Endodermal cell (in vitro differentiated cells): Measurements from ENCODE around the gene WDR87. TPM values are rescaled to one million over a fixed set of nuclear protein-coding genes. Genes with fewer than 3 reads are reported as not detected.
A peak's percentile ranks its signal among the peaks of the same experiment; 100 is the strongest.

Experiments used
- DNase-seq: peaks from one replicate; pipeline ENCODE4 v3.0.0-alpha.2; 2017
- H3K27ac ChIP-seq: 2 replicates; pipeline ENCODE4 v1.5.1; 2013; ENCODE audit warnings: mild to moderate bottlenecking, low read depth, low read length, moderate library complexity
- H3K27me3 ChIP-seq: 2 replicates; pipeline ENCODE4 v1.6.1; 2013; ENCODE audit warnings: mild to moderate bottlenecking, low read length, moderate library complexity; ENCODE audit not compliant: insufficient read depth, control insufficient read depth, poor library complexity, severe bottlenecking
- H3K36me3 ChIP-seq: 2 replicates; pipeline ENCODE4 v1.7.0; 2013; ENCODE audit warnings: mild to moderate bottlenecking, low read length, moderate library complexity; ENCODE audit not compliant: control insufficient read depth, insufficient read depth
- H3K4me1 ChIP-seq: one replicate; pipeline ENCODE4 v1.7.0; 2013; ENCODE audit warnings: low read length; ENCODE audit not compliant: control insufficient read depth, insufficient read depth
- H3K4me3 ChIP-seq: 2 replicates; pipeline ENCODE4 v1.5.1; 2013; ENCODE audit warnings: mild to moderate bottlenecking, low read length, moderate library complexity
- H3K9ac ChIP-seq: 2 replicates; pipeline ENCODE4 v1.6.1; 2013; ENCODE audit warnings: mild to moderate bottlenecking, low read length, moderate library complexity; ENCODE audit not compliant: poor library complexity, severe bottlenecking; ENCODE audit errors: extremely low read depth
- H3K9me3 ChIP-seq: 2 replicates; pipeline ENCODE4 v1.6.1; 2013; ENCODE audit warnings: mild to moderate bottlenecking, low read length, moderate library complexity; ENCODE audit not compliant: control insufficient read depth
- H3K27ac Mint-ChIP-seq: 2 replicates; pipeline ENCODE4 v1.8.0; 2020; ENCODE audit warnings: mixed read lengths
- H3K27me3 Mint-ChIP-seq: 2 replicates; pipeline ENCODE4 v1.8.0; 2021; ENCODE audit warnings: mild to moderate bottlenecking, mixed read lengths; ENCODE audit not compliant: insufficient read depth
- H3K36me3 Mint-ChIP-seq: 2 replicates; pipeline ENCODE4 v1.8.0; 2020; ENCODE audit warnings: low read depth, mixed read lengths
- H3K4me1 Mint-ChIP-seq: 2 replicates; pipeline ENCODE4 v1.8.0; 2020; ENCODE audit warnings: mixed read lengths
- H3K4me3 Mint-ChIP-seq: 2 replicates; pipeline ENCODE4 v1.8.0; 2020; ENCODE audit warnings: mild to moderate bottlenecking, moderate library complexity, mixed read lengths
- H3K9me3 Mint-ChIP-seq: 2 replicates; pipeline ENCODE4 v1.8.0; 2020; ENCODE audit warnings: mild to moderate bottlenecking, mixed read lengths
- CTCF ChIP-seq: fragments of 200-600 bp; sonication (generic); conservative IDR thresholded peaks from 2 replicates; pipeline ENCODE4 v1.5.0; 2021; ENCODE audit warnings: antibody characterized with exemption, mild to moderate bottlenecking
- whole genome bisulfite sequencing, 2 experiments: methylation state at CpG; one replicate each; pipeline versions ENCODE4 v1.1.5 to v1.1.7; 2013; ENCODE audit warnings: missing lambda C conversion rate in 2 of 2, mixed read lengths in 1 of 2; ENCODE audit not compliant: insufficient coverage in 1 of 2, insufficient read length in 1 of 2; 5-methylcytosine and 5-hydroxymethylcytosine counted together
- total RNA-seq, 2 donors: library from RNA; stranded (reverse); fragmentation: NEBNext Ultra II Directional in 1 of 2; extraction: Animal tissue kit (Norgen Biotek cat#: 25700) in 1 of 2; gene quantifications; 2 replicates in 1 of 2; 3 replicates in 1 of 2; pipeline ENCODE4 v1.2.1, GENCODE V29; 2021

The WDR87 gene
- total RNA-seq, 2 donors from 2014 or later, result not detected

- Mint-ChIP-seq H3K4me3 (no peak overlapping the region), H3K36me3 (peaks cover 11% of the 10 kb centered on the region), H3K4me1 (peaks cover 22% of the 10 kb centered on the region), H3K9me3 (peaks cover 6% of the 10 kb centered on the region), H3K27me3 (no peaks in the 10 kb centered on the region), H3K27ac (peak overlapping the region; percentile 85)
- Histone ChIP-seq H3K4me3 (no peak overlapping the region), H3K9me3 (no peaks in the 10 kb centered on the region), H3K4me1 (peaks cover 6% of the 10 kb centered on the region), H3K9ac (no peak overlapping the region), H3K27ac (peak overlapping the region; percentile 50), H3K36me3 (no peaks in the 10 kb centered on the region), H3K27me3 (no peaks in the 10 kb centered on the region)
- no peak for DNase-seq
- TF ChIP-seq CTCF, result no peak
- WGBS, 2 experiments, result 75 to 82% methylated on average over 1 of the region's 1 CpG
Observed at GRCh38 chr19:37953918-37954303, 47.5 kb upstream of the WDR87 start.

DNA sequence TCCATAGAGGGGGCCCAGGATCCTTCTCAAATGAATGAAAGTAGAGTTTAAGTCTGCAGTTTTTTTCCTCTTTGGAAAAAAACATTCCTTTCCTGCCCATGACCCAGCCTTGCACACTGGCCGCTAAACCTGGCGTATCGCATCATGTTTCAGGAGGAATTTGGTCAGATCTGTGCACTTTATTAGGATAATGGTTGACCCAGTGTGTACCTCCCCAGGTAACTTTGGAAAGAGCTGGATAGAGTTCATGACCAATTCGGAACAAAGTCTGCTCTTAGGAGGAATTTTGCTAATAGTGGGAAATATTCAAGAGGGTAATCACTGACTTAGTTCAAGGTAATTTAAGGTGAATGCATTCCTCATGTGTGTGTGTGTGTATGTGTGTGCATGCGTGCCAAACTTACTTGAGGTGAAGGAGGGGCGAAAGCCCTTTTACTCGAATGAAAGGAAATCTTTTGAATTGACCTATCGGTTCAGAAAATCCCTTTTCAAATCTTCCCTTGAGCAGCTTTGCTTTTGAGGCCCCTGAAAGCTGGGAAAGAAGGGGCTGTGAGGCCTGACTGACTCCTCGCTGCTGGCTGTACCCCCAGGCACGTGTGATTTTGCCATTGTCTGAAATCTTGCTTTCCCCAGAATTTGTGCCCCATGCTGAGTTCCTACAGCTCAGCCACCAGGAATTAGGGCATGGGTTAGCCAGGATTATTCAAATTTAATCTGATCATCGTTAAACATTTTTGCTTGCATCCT lies 47.0 kb upstream of the WDR87 start:
- H3K4me3 Mint-ChIP-seq, result no peak overlapping the region
- Histone ChIP-seq H3K9ac (peak overlapping the region; percentile 13), H3K27me3 (no peaks in the 10 kb centered on the region), H3K9me3 (no peaks in the 10 kb centered on the region), H3K4me1 (peaks cover 6% of the 10 kb centered on the region), H3K27ac (peak overlapping the region; percentile 50), H3K36me3 (no peaks in the 10 kb centered on the region), H3K4me3 (no peak overlapping the region)
- peaks cover 2% of the 10 kb centered on the region for H3K9me3 Mint-ChIP-seq
- TF ChIP-seq CTCF, result no peak
- H3K27me3 Mint-ChIP-seq, result no peaks in the 10 kb centered on the region
- no peak for DNase-seq
- WGBS, 2 experiments, result 70 to 71% methylated on average over 8 to 11 of the region's 11 CpGs
- peaks cover 8% of the 10 kb centered on the region for H3K36me3 Mint-ChIP-seq
- peaks cover 22% of the 10 kb centered on the region for H3K4me1 Mint-ChIP-seq
- peak overlapping the region; percentile 68 for H3K27ac Mint-ChIP-seq

DNA sequence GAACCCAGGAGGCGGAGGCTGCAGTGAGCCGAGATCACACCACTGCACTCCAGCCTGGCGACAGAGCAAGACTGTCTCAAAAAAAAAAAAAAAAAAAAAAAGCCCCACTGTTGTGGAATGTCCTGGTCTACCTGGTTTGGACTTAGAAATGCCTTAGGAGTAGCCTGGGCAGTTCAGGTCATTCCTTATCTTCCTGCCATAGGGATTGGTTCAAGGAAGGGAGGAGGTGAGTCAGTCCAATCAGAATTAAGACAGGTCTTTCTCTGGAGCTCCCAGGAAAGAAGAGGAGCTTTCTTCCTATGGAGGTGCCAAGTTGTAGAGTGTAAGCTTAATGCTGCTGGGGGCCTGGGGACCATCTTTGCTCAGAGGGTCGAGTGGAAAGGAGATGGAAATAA lies 45.4 kb upstream of the WDR87 start:
- Histone ChIP-seq H3K27ac (no peak overlapping the region), H3K4me1 (peaks cover 6% of the 10 kb centered on the region), H3K9ac (no peak overlapping the region), H3K9me3 (no peaks in the 10 kb centered on the region), H3K36me3 (no peaks in the 10 kb centered on the region), H3K27me3 (no peaks in the 10 kb centered on the region), H3K4me3 (no peak overlapping the region)
- no peak overlapping the region for H3K27ac Mint-ChIP-seq
- H3K4me1 Mint-ChIP-seq, result peaks cover 22% of the 10 kb centered on the region
- no peak for DNase-seq
- H3K9me3 Mint-ChIP-seq, result no peaks in the 10 kb centered on the region
- no peaks in the 10 kb centered on the region for H3K27me3 Mint-ChIP-seq
- peaks cover 8% of the 10 kb centered on the region for H3K36me3 Mint-ChIP-seq
- WGBS, 2 experiments, result 86 to 96% methylated on average over 1 to 3 of the region's 4 CpGs
- H3K4me3 Mint-ChIP-seq, result no peak overlapping the region
- no peak for TF ChIP-seq CTCF
